ENCODE results near the gene HSPA13. TPM values are rescaled to one million over a fixed set of nuclear protein-coding genes. Genes with fewer than 3 reads are reported as not detected.

HSPA13 gene
- total and polyA plus RNA-seq, 10 of the 15 experiments (the other 5 are each of a cell fraction or from before 2014, with no cell fraction given) = 10.0 to 26.9 (median 18.6) TPM

GRCh38 chr21:14383596-14384180, 742 bp upstream of the HSPA13 start (continued):
- no peak for TF ChIP-seq NFXL1 (IDR thresholded peaks at IDR 0.05; ENCODE audit: borderline replicate concordance)
- TF ChIP-seq MYC (IDR thresholded peaks at IDR 0.05; ENCODE audit: insufficient read depth, insufficient read length, insufficient replicate concordance, low read length, severe bottlenecking) = no peak
- TF ChIP-seq, protein P1, sequence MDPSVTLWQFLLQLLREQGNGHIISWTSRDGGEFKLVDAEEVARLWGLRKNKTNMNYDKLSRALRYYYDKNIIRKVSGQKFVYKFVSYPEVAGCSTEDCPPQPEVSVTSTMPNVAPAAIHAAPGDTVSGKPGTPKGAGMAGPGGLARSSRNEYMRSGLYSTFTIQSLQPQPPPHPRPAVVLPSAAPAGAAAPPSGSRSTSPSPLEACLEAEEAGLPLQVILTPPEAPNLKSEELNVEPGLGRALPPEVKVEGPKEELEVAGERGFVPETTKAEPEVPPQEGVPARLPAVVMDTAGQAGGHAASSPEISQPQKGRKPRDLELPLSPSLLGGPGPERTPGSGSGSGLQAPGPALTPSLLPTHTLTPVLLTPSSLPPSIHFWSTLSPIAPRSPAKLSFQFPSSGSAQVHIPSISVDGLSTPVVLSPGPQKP (IDR thresholded peaks at IDR 0.05; ENCODE audit: low read depth, low read length) = no peak
- TF ChIP-seq, protein P2, sequence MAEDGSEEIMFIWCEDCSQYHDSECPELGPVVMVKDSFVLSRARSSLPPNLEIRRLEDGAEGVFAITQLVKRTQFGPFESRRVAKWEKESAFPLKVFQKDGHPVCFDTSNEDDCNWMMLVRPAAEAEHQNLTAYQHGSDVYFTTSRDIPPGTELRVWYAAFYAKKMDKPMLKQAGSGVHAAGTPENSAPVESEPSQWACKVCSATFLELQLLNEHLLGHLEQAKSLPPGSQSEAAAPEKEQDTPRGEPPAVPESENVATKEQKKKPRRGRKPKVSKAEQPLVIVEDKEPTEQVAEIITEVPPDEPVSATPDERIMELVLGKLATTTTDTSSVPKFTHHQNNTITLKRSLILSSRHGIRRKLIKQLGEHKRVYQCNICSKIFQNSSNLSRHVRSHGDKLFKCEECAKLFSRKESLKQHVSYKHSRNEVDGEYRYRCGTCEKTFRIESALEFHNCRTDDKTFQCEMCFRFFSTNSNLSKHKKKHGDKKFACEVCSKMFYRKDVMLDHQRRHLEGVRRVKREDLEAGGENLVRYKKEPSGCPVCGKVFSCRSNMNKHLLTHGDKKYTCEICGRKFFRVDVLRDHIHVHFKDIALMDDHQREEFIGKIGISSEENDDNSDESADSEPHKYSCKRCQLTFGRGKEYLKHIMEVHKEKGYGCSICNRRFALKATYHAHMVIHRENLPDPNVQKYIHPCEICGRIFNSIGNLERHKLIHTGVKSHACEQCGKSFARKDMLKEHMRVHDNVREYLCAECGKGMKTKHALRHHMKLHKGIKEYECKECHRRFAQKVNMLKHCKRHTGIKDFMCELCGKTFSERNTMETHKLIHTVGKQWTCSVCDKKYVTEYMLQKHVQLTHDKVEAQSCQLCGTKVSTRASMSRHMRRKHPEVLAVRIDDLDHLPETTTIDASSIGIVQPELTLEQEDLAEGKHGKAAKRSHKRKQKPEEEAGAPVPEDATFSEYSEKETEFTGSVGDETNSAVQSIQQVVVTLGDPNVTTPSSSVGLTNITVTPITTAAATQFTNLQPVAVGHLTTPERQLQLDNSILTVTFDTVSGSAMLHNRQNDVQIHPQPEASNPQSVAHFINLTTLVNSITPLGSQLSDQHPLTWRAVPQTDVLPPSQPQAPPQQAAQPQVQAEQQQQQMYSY (CRISPR knock-in tag; IDR thresholded peaks at IDR 0.05) = no peak
- no peak for TF ChIP-seq EZH2 (IDR thresholded peaks at IDR 0.05; ENCODE audit: borderline replicate concordance, control insufficient read depth, low read depth, low read length)
- TF ChIP-seq RELB (IDR thresholded peaks at IDR 0.05; ENCODE audit: low read depth) = peak; percentile 27; the same call in 1 of the 2 replicates
- no peak for TF ChIP-seq IKZF1 (conservative IDR thresholded peaks at IDR 0.05)
- TF ChIP-seq SMARCA5 (IDR thresholded peaks at IDR 0.05) = no peak
- no peak for TF ChIP-seq ZBTB33 (IDR thresholded peaks at IDR 0.05)
- no peak for TF ChIP-seq BHLHE40 (IDR thresholded peaks at IDR 0.05; ENCODE audit: borderline replicate concordance in 1 of 2, low read depth in 2 of 2, low read length in 1 of 2)
- TF ChIP-seq BACH1 (IDR thresholded peaks at IDR 0.05; ENCODE audit: borderline replicate concordance) = no peak
- TF ChIP-seq POLR2AphosphoS2 (IDR thresholded peaks at IDR 0.05; ENCODE audit: low read depth, low read length) = no peak
- TF ChIP-seq YY1 (IDR thresholded peaks at IDR 0.05; ENCODE audit: low read depth, low read length) = peak; percentile 82
- 0 out of 2 replicates have a peak, but pooled peaks have one; percentile 34 for TF ChIP-seq PML (IDR thresholded peaks at IDR 0.05; ENCODE audit: low read length)
- no peak for TF ChIP-seq FOXM1 (IDR thresholded peaks at IDR 0.05; ENCODE audit: low read depth, low read length)
- no peak for TF ChIP-seq EP300 (IDR thresholded peaks at IDR 0.05; ENCODE audit: borderline replicate concordance in 1 of 2, control insufficient read depth in 1 of 2, low read depth in 2 of 2, low read length in 2 of 2)
- peak; percentile 7 for TF ChIP-seq RELA (IDR thresholded peaks at IDR 0.05; ENCODE audit: borderline replicate concordance, partially characterized antibody)
- no peak for TF ChIP-seq HCFC1 (IDR thresholded peaks at IDR 0.05; ENCODE audit: low read length)

All from GM12878 (cell line).